GM12878 (cell line): ENCODE measurements around the gene PEX6. TPM values are rescaled to one million over a fixed set of nuclear protein-coding genes. Genes with fewer than 3 reads are reported as not detected.

Experiments used
- ATAC-seq: fragments of 200-7000 bp; cut with Tn5 transposase; 3 replicates; pipeline ENCODE4 v1.9.1; 2020; ENCODE audit warnings: mild to moderate bottlenecking, moderate library complexity
- BruUV-seq: library from RNA; stranded (reverse); fragments of 400-500 nt; replicated peaks from 2 replicates; lab custom pipeline; 2021; lab: Mats Ljungman, UMichigan
- CTCF ChIA-PET: fragments of 300-600 bp; sonication (Branson Sonifier 250); formaldehyde crosslinking; extraction: SDS; loops from one replicate; lab custom pipeline; 2021; ENCODE audit warnings: inconsistent platforms; lab: Yijun Ruan, JAX
- POLR2A ChIA-PET: fragments of 350-600 bp; formaldehyde crosslinking; extraction: SDS; loops from one replicate; lab custom pipeline; 2021; ENCODE audit warnings: inconsistent platforms; lab: Charles Lee
- RAD21 ChIA-PET: fragments of 300-600 bp; sonication (Branson Sonifier 250); formaldehyde crosslinking; loops from one replicate; lab custom pipeline; 2023; ENCODE audit warnings: antibody characterized with exemption; ENCODE audit not compliant: unreplicated experiment; lab: Charles Lee
- SMC1A ChIA-PET: fragments of 300-600 bp; sonication (Branson Sonifier 250); formaldehyde crosslinking; loops from one replicate; lab custom pipeline; 2023; ENCODE audit not compliant: unreplicated experiment, uncharacterized antibody; lab: Charles Lee
- DNase-seq: peaks from one replicate; pipeline ENCODE4 v3.0.0-alpha.2; 2011; ENCODE audit warnings: low read depth, low spot score
- FAIRE-seq: peaks from 3 replicates; lab custom pipeline; 2011; peaks lifted over from hg19 to GRCh38; lab: Jason Lieb, UNC
- H2AFZ ChIP-seq: 2 replicates; pipeline ENCODE4 v1.6.0; 2011; ENCODE audit warnings: low read depth, low read length, control low read depth; ENCODE audit not compliant: control insufficient read depth
- H3K27ac ChIP-seq: 2 replicates; pipeline ENCODE4 v1.5.1; 2011; ENCODE audit warnings: control low read depth; ENCODE audit not compliant: control insufficient read depth, insufficient read depth
- H3K27me3 ChIP-seq, 2 experiments: replicated peaks in 1 of 2; 2 replicates each; pipeline versions ENCODE4 v1.6.0 to v1.6.1; 2011; ENCODE audit warnings: low read length in 1 of 2; ENCODE audit not compliant: control insufficient read depth in 2 of 2, insufficient read depth in 2 of 2
- H3K36me3 ChIP-seq, 2 experiments: 2 replicates each; pipeline ENCODE4 v1.5.1; 2011; ENCODE audit warnings: low read length in 1 of 2; ENCODE audit not compliant: control insufficient read depth in 2 of 2, insufficient read depth in 2 of 2
- H3K4me1 ChIP-seq: 2 replicates; pipeline ENCODE4 v1.6.1; 2011; ENCODE audit warnings: mild to moderate bottlenecking, low read length, moderate library complexity, mixed read lengths; ENCODE audit not compliant: control insufficient read depth, insufficient read depth
- H3K4me2 ChIP-seq: 2 replicates; pipeline ENCODE4 v1.6.0; 2011; ENCODE audit warnings: control low read depth; ENCODE audit not compliant: control insufficient read depth, insufficient read depth
- H3K4me3 ChIP-seq: fragments of 200-600 bp; sonication (generic); 2 replicates; pipeline ENCODE4 v1.5.1; 2016
- H3K79me2 ChIP-seq: 2 replicates; pipeline ENCODE4 v1.6.0; 2011; ENCODE audit warnings: low read length; ENCODE audit not compliant: control insufficient read depth, insufficient read depth
- H3K9ac ChIP-seq: 2 replicates; pipeline ENCODE4 v1.8.0; 2011; ENCODE audit warnings: low read length, control low read depth, mixed read lengths; ENCODE audit not compliant: control insufficient read depth, insufficient read depth
- H3K9me3 ChIP-seq: replicated peaks from 3 replicates; pipeline ENCODE4 v1.5.1; 2011; ENCODE audit warnings: mild to moderate bottlenecking, low read length; ENCODE audit not compliant: control insufficient read depth, insufficient read depth
- H4K20me1 ChIP-seq: 2 replicates; pipeline ENCODE4 v1.6.0; 2011; ENCODE audit not compliant: control insufficient read depth, insufficient read depth
- BACH1 ChIP-seq: fragments of 450-650 bp; IDR thresholded peaks from 2 replicates; pipeline ENCODE4 v1.6.1; 2017; ENCODE audit warnings: mild to moderate bottlenecking, borderline replicate concordance
- ELK1 ChIP-seq: IDR thresholded peaks from 2 replicates; pipeline ENCODE4 v1.6.1; 2012; ENCODE audit warnings: low read depth, low read length, improper control_type of control experiment
- ETV6 ChIP-seq, 2 experiments: fragments of 450-650 bp in 1 of 2; IDR thresholded peaks in 1 of 2; conservative IDR thresholded peaks in 1 of 2; 2 replicates each; pipeline ENCODE4 v1.6.1; 2014; ENCODE audit warnings: antibody characterized with exemption in 1 of 2, borderline replicate concordance in 1 of 2, low read depth in 1 of 2, mild to moderate bottlenecking in 1 of 2, moderate library complexity in 1 of 2
- HDGF ChIP-seq: fragments of 450-650 bp; IDR thresholded peaks from 2 replicates; pipeline ENCODE4 v1.6.1; 2016; ENCODE audit warnings: antibody characterized with exemption
- IRF4 ChIP-seq: IDR thresholded peaks from 2 replicates; pipeline ENCODE4 v1.6.1; 2011; ENCODE audit warnings: low read depth, low read length
- MEF2A ChIP-seq: IDR thresholded peaks from 2 replicates; pipeline ENCODE4 v1.6.1; 2011; ENCODE audit warnings: low read depth, mild to moderate bottlenecking, low read length, moderate library complexity; ENCODE audit not compliant: insufficient read depth
- MTA2 ChIP-seq: fragments of 450-650 bp; IDR thresholded peaks from 2 replicates; pipeline ENCODE4 v1.6.1; 2016; ENCODE audit warnings: low read depth, mild to moderate bottlenecking, moderate library complexity
- RCOR1 ChIP-seq: conservative IDR thresholded peaks from 2 replicates; pipeline ENCODE4 v1.6.1; 2012; ENCODE audit warnings: low read depth, low read length, improper control_type of control experiment
- SKIL ChIP-seq: fragments of 450-650 bp; IDR thresholded peaks from 2 replicates; pipeline ENCODE4 v1.6.1; 2017; ENCODE audit warnings: mild to moderate bottlenecking, low read depth, inconsistent platforms; ENCODE audit not compliant: poor library complexity, severe bottlenecking
- SMAD1 ChIP-seq: fragments of 450-650 bp; IDR thresholded peaks from 2 replicates; pipeline ENCODE4 v1.6.1; 2018; ENCODE audit warnings: mild to moderate bottlenecking, low read depth; ENCODE audit not compliant: partially characterized antibody
- SMC3 ChIP-seq: IDR thresholded peaks from 2 replicates; pipeline ENCODE4 v1.6.1; 2011; ENCODE audit warnings: low read length, improper control_type of control experiment, borderline replicate concordance
- STAT3 ChIP-seq: IDR thresholded peaks from 2 replicates; pipeline ENCODE4 v1.6.1; 2011; ENCODE audit warnings: low read depth, low read length, improper control_type of control experiment
- TBL1XR1 ChIP-seq: IDR thresholded peaks from 2 replicates; pipeline ENCODE4 v1.6.1; 2012; ENCODE audit warnings: low read depth, low read length, improper control_type of control experiment
- TCF7 ChIP-seq: IDR thresholded peaks from 2 replicates; pipeline ENCODE4 v1.6.1; 2014; ENCODE audit warnings: antibody characterized with exemption, borderline replicate concordance
- USF1 ChIP-seq: IDR thresholded peaks from 2 replicates; pipeline ENCODE4 v1.6.1; 2011; ENCODE audit warnings: borderline replicate concordance, low read depth, mild to moderate bottlenecking, moderate library complexity, mixed read lengths, low read length; ENCODE audit not compliant: insufficient read depth; ENCODE audit errors: extremely low read length
- YBX1 ChIP-seq: fragments of 450-650 bp; IDR thresholded peaks from 2 replicates; pipeline ENCODE4 v1.6.1; 2016; ENCODE audit warnings: antibody characterized with exemption
- ZNF217 ChIP-seq: fragments of 450-650 bp; IDR thresholded peaks from 2 replicates; pipeline ENCODE4 v1.6.1; 2017; ENCODE audit warnings: antibody characterized with exemption, mild to moderate bottlenecking
- ZNF622 ChIP-seq: fragments of 450-650 bp; IDR thresholded peaks from 2 replicates; pipeline ENCODE4 v1.6.1; 2017; ENCODE audit warnings: mild to moderate bottlenecking, inconsistent platforms
- WGBS: methylation state at CpG from one replicate; pipeline ENCODE4 v1.1.6; 2016; ENCODE audit warnings: low lambda C conversion rate; ENCODE audit not compliant: insufficient replicate concordance, insufficient coverage; ENCODE audit errors: missing lambda C conversion rate; 5-methylcytosine and 5-hydroxymethylcytosine counted together
- in situ Hi-C: fragments of 300-500 bp; cut with MboI; formaldehyde crosslinking; loops from 9 replicates; pipeline ENCODE4 v1.14.3; 2018; ENCODE audit warnings: mixed read lengths
- intact Hi-C: fragments of 100-400 bp; cut with micrococcal nuclease; formaldehyde crosslinking; loops from one replicate; pipeline ENCODE4 v1.14.2; 2022; ENCODE audit not compliant: unreplicated experiment
- polyA plus RNA-seq, 11 experiments: library from polyadenylated mRNA; depleted of rRNA in 4 of 11; unstranded in 6 of 11; stranded (reverse) in 5 of 11; fragments of >200 nt; fragmentation: Nextera tagmentation in 4 of 11; fragmentation: Illumina TruSeq in 1 of 11; extraction: Ambion mirVana in 4 of 11; extraction: Trizol in 1 of 11; gene quantifications; 1 replicate in 1 of 11; 2 replicates in 10 of 11; pipeline versions ENCODE4 v1.2.1 to v1.2.3, GENCODE V29; 2011 to 2016; ENCODE audit warnings: inconsistent platforms in 2 of 11, missing spikeins in 2 of 11, low read depth in 1 of 11
- total RNA-seq, 4 experiments: library from RNA; depleted of rRNA in 3 of 4; stranded (reverse); fragments of >200 nt in 3 of 4; fragmentation: Illumina TruSeq in 1 of 4; extraction: Trizol in 1 of 4; gene quantifications; 2 replicates each; pipeline versions ENCODE4 v1.2.1 to v1.2.3, GENCODE V29; 2013 to 2021

Gene PEX6
- total and polyA plus RNA-seq, 10 of the 15 experiments (the other 5 are each of a cell fraction or from before 2014, with no cell fraction given) = 0.39 to 21.1 (median 7.8) TPM

- ChIA-PET SMC1A (interaction anchor here (0.6 to 1.9 kb wide), 12 partner anchors 8 to 645 kb away, joined by 3 to 12 read pairs (median 3); partner anchors contain the start of genes CNPY3, GTPBP2, KLHDC3 and MEA1), POLR2A (interaction anchor here (0.6 to 2.2 kb wide), 26 partner anchors 9 to 493 kb away, joined by 3 to 32 read pairs (median 4); partner anchors contain the start of genes CNPY3, CUL7, KLC4 and KLHDC3), CTCF (interaction anchor here (0.5 to 1.9 kb wide), 11 partner anchors 12 to 522 kb away, joined by 3 to 14 read pairs (median 3); partner anchors contain the start of gene CNPY3), RAD21 (interaction anchor here (0.8 to 2.2 kb wide), 7 partner anchors 9 to 84 kb away, joined by 3 to 31 read pairs (median 6); partner anchors contain the start of genes CNPY3, KLHDC3 and MEA1)
- Histone ChIP-seq H3K79me2 (peaks cover 17% of the 10 kb centered on the region), H3K27ac (peak within 1 kb of the TSS; percentile 79), H2AFZ (peak within 1 kb of the TSS; percentile 99), H3K9ac (peak within 1 kb of the TSS; percentile 84), H3K4me1 (peaks cover 23% of the 10 kb centered on the region), H3K4me2 (peak within 1 kb of the TSS; percentile 100), H3K4me3 (peak within 1 kb of the TSS; percentile 98), H3K27me3 (no peaks in the 10 kb centered on the region), H3K36me3 (peaks cover 0 to under 1% of the 10 kb centered on the region in 2 experiments; a peak in 1 of 4 replicates), H4K20me1 (no peaks in the 10 kb centered on the region), H3K9me3 (no peaks in the 10 kb centered on the region)
- intact Hi-C loops (loop anchor here (2.0 kb wide), 1 partner anchor 53 kb away; no protein-coding TSS in a partner anchor), in situ Hi-C loops (no loop called here)
- BruUV-seq = no TSS peak
- peak; percentile 97 for ATAC-seq
- FAIRE-seq = peak; percentile 97
- WGBS = 1% methylated on average over 34 of the region's 59 CpGs
- peak; percentile 94 for DNase-seq
- TF ChIP-seq MTA2 (no peak), MEF2A (no peak), ELK1 (no peak), BACH1 (no peak; the same call in 1 of the 2 replicates), SMAD1 (peak; percentile 65), HDGF (0 out of 2 replicates have a peak, but pooled peaks have one; percentile 37), USF1 (no peak), SKIL (no peak), ETV6 (conservative IDR thresholded peaks at IDR 0.05 in 1 of 2, IDR thresholded peaks at IDR 0.05 in 1 of 2; ENCODE audit: borderline replicate concordance in 1 of 2, low read depth in 1 of 2) (no peak), ZNF217 (no peak), STAT3 (no peak), SMC3 (no peak), IRF4 (no peak), ZNF622 (no peak), RCOR1 (no peak), TBL1XR1 (no peak), TCF7 (no peak), YBX1 (no peak)
Measured at GRCh38 chr6:42984001-42984923, 5.3 kb upstream of the PEX6 start, which contains the start of gene PPP2R5D. Gene PPP2R5D (plus strand): TSS chr6:42984570. CDS start chr6:42984678, 108 bp downstream.
